ENCODE measurements around the gene NCAPD2. TPM values are rescaled to one million over a fixed set of nuclear protein-coding genes. Genes with fewer than 3 reads are reported as not detected.
A peak's percentile ranks its signal among the peaks of the same experiment; 100 is the strongest.

The NCAPD2 gene
- total RNA-seq, 2 experiments from 2014 or later: 252 to 261 TPM

DNA sequence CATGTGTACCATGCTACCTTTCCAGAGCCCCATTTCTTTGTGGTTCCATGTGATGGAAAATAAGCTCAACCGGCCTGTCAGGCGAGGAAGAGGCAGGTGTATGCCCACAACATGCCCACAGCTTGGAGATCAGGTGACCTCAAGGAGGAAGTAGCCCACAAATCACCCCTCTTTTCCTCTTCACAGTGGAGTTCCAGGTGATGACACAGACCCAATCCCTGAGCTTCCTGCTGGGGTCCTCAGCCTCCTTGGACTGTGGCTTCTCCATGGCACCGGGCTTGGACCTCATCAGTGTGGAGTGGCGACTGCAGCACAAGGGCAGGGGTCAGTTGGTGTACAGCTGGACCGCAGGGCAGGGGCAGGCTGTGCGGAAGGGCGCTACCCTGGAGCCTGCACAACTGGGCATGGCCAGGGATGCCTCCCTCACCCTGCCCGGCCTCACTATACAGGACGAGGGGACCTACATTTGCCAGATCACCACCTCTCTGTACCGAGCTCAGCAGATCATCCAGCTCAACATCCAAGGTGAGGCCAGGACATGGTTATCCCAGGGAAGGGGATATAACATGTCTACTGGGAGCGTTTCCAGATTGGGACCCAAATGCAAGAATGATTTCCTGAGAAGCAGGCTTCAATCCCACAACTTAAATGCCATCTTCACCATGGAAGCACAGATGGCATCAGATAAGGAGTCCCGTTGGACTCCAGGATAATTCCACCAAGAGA, 36.5 kb upstream of the NCAPD2 start:
- peak overlapping the region; percentile 78 for H3K27ac Mint-ChIP-seq
- H3K27me3 Mint-ChIP-seq (ENCODE audit: low read depth): no peaks in the 10 kb centered on the region
- no peaks in the 10 kb centered on the region for H3K9me3 Mint-ChIP-seq
- H3K4me3 Mint-ChIP-seq: no peak overlapping the region
- peaks cover 86% of the 10 kb centered on the region for H3K36me3 Mint-ChIP-seq (ENCODE audit: low read depth)
- H3K4me1 Mint-ChIP-seq (ENCODE audit: low read depth): peaks cover 81% of the 10 kb centered on the region
- CTCF ChIA-PET: interaction anchor here (0.6 to 1.9 kb wide), 6 partner anchors 8 to 108 kb away, joined by 3 to 9 read pairs (median 6); partner anchors contain the start of gene CD27
- no peak for DNase-seq
- intact Hi-C loops (cut with micrococcal nuclease): no loop called here

DNA sequence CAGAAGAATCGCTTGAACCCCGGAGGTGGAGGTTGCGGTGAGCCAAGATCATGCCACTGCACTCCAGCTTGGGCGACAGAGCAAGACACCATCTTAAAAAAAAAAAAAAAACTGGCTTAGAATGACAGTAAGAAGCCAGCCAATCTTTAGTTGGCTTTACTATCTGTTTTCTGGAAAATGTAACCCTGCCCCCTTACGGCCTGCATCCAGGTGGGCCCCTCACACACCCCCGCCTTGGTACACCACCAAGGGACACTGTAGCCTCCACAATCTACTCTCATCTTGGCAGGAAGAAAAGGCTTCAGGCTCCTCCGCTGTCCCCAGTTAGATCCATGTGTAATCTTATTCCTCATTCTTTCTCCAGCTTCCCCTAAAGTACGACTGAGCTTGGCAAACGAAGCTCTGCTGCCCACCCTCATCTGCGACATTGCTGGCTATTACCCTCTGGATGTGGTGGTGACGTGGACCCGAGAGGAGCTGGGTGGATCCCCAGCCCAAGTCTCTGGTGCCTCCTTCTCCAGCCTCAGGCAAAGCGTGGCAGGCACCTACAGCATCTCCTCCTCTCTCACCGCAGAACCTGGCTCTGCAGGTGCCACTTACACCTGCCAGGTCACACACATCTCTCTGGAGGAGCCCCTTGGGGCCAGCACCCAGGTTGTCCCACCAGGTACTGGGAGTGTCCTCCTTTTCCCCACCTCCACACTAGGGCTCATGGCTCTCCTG, 35.5 kb upstream of the NCAPD2 start:
- intact Hi-C loops (cut with micrococcal nuclease): no loop called here
- H3K27me3 Mint-ChIP-seq (ENCODE audit: low read depth): no peaks in the 10 kb centered on the region
- peaks cover 87% of the 10 kb centered on the region for H3K36me3 Mint-ChIP-seq (ENCODE audit: low read depth)
- H3K27ac Mint-ChIP-seq: peak overlapping the region; percentile 62
- H3K9me3 Mint-ChIP-seq: no peaks in the 10 kb centered on the region
- peaks cover 85% of the 10 kb centered on the region for H3K4me1 Mint-ChIP-seq (ENCODE audit: low read depth)
- H3K4me3 Mint-ChIP-seq: no peak overlapping the region
- no peak for DNase-seq
- CTCF ChIA-PET: interaction anchor here (0.7 to 7.9 kb wide), 6 partner anchors 13 to 80 kb away, joined by 3 to 159 read pairs (median 3); partner anchors contain the start of gene CD27

DNA sequence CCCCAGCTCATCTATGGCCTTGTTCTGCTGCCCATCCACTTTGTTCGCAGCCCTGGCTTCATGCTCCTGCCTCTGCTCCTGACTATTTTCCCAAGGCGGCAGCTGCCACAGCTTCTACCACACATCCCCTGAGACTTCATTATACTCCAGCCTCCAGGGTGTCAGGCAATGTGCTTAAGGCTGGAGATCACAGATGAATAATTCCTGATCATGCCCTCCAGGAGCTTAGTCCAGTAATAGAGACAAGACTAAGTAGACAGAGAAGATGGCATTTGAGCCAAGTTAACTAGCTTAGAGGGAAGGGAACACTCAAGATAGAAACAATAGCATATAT, 34.9 kb upstream of the NCAPD2 start:
- no peaks in the 10 kb centered on the region for H3K9me3 Mint-ChIP-seq
- peak overlapping the region; percentile 62 for H3K27ac Mint-ChIP-seq
- H3K4me1 Mint-ChIP-seq (ENCODE audit: low read depth): peaks cover 85% of the 10 kb centered on the region
- DNase-seq: no peak
- CTCF ChIA-PET: interaction anchor here (0.7 to 7.9 kb wide), 6 partner anchors 18 to 133 kb away, joined by 3 to 159 read pairs (median 3); partner anchors contain the start of gene CD27
- H3K27me3 Mint-ChIP-seq (ENCODE audit: low read depth): no peaks in the 10 kb centered on the region
- H3K4me3 Mint-ChIP-seq: no peak overlapping the region
- H3K36me3 Mint-ChIP-seq (ENCODE audit: low read depth): peaks cover 87% of the 10 kb centered on the region
- intact Hi-C loops (cut with micrococcal nuclease): no loop called here

DNA sequence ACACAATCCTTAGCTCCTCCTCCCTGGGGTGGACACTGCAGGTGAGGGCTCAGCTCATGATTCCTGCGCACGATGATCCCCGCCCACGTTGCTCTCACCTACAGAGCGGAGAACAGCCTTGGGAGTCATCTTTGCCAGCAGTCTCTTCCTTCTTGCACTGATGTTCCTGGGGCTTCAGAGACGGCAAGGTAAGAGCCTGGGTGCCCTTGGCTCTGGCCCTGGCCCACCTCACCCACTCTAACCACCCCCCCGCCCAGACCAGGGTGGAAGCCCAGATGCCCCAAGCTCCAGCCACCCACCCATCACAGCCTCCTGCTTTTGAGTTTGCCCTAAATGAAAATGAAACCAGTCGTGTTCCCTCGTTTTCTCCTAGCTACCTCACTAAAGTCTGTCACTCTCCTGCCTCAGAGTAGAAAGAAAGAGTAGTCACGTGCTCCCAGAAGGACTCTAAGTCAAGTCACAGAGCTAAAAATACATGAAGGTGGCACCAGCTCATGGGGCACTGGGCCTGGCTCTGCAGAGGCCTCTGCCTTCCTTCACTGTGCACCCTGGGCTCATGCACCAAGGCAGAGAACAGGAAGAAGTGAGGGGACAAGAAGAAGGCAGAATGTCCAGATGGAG, 33.0 kb upstream of the NCAPD2 start:
- peaks cover 85% of the 10 kb centered on the region for H3K4me1 Mint-ChIP-seq (ENCODE audit: low read depth)
- peak; percentile 57 for DNase-seq
- CTCF ChIA-PET: interaction anchor here (1.0 to 7.9 kb wide), 8 partner anchors 9 to 177 kb away, joined by 3 to 223 read pairs (median 8); partner anchors contain the start of genes CD27, TAPBPL and VAMP1
- H3K27me3 Mint-ChIP-seq (ENCODE audit: low read depth): no peaks in the 10 kb centered on the region
- peak overlapping the region; percentile 97 for H3K27ac Mint-ChIP-seq
- intact Hi-C loops (cut with micrococcal nuclease): loop anchor here (1.0 kb wide), 1 partner anchor 9 kb away; the partner anchor contains the start of gene TAPBPL
- H3K36me3 Mint-ChIP-seq (ENCODE audit: low read depth): peaks cover 87% of the 10 kb centered on the region
- peak overlapping the region; percentile 80 for H3K4me3 Mint-ChIP-seq
- H3K9me3 Mint-ChIP-seq: no peaks in the 10 kb centered on the region

DNA sequence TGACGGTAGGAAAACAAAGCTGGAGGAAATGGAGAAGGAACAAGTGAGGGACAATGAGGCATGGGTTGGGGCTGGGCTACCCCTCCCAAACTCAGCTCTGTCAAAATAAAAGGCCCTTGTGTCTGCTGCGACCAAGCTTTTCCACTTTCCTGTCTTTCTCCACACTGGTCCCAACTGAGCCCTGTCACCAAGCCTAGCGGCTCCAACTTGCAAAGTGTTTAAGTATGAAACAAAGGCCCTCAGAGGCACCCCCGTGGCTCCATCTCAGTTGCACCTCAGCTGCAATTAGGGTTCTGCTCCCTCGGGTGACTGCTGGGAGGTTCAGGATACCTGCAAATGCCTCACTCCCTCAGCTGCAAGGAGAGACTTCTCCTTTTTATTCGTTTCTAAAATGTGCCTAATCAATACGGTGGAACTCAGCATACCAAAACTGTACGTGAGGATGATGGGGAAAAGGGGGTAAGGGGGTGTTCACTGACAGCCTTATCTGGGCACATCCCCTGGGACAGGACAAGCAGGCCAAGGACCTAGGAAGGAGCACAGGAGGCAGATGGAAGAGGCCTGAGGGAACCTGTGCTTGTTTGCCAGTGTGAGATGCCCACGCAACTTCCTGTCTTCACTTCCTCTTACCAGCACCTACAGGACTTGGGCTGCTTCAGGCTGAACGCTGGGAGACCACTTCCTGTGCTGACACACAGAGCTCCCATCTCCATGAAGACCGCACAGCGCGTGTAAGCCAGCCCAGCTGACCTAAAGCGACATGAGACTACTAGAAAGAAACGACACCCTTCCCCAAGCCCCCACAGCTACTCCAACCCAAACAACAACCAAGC, 32.3 kb upstream of the NCAPD2 start:
- DNase-seq: peak; percentile 93
- peaks cover 89% of the 10 kb centered on the region for H3K4me1 Mint-ChIP-seq (ENCODE audit: low read depth)
- CTCF ChIA-PET: interaction anchor here (0.7 to 7.9 kb wide), 11 partner anchors 8 to 177 kb away, joined by 3 to 223 read pairs (median 4); partner anchors contain the start of genes CD27, TAPBPL and VAMP1
- H3K4me3 Mint-ChIP-seq: peak overlapping the region; percentile 80
- peaks cover 86% of the 10 kb centered on the region for H3K36me3 Mint-ChIP-seq (ENCODE audit: low read depth)
- H3K27ac Mint-ChIP-seq: peak overlapping the region; percentile 97
- no peaks in the 10 kb centered on the region for H3K9me3 Mint-ChIP-seq
- intact Hi-C loops (cut with micrococcal nuclease): loop anchor here (1.0 to 2.0 kb wide), 6 partner anchors 9 to 125 kb away; partner anchors contain the start of genes GAPDH, TAPBPL and VAMP1
- no peaks in the 10 kb centered on the region for H3K27me3 Mint-ChIP-seq (ENCODE audit: low read depth)

DNA sequence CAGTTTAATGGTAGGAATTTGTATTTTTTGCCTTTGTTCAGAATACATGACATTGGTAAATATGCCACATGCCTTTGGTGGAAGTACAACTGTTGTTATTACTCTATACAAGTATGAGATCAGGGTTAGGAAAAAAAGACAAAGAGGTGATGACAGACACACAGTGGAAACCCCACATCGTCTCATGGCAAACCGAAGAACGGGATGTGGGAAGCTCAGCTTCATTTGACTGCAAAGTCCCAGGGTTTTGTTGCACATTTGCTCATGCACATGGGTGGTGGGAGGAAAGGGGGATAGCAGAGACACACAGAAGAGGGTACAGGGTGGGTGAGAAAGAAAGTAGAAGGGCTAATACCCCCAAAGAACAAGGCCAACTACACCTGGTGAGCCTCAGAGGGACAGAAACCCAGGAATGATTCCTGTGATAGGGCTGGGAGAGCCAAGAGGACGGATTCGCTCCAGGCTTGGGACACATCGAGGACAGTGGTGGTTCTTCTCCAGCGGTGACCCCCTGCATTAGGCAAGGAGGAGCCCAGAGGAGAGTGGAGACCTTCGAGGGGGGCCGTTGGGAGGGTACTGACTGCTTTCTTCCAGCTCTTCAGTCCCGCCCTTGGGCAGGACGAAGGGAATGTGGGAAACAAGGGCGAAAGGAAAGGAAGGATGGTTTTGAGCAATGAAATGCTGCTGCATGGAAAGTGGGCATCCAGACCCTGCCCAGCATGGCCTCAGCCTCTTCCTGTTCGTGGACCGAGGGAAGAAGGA, 31.5 kb upstream of the NCAPD2 start:
- Mint-ChIP-seq H3K27ac (peak overlapping the region; percentile 97), H3K4me1 (ENCODE audit: low read depth) (peaks cover 89% of the 10 kb centered on the region), H3K36me3 (ENCODE audit: low read depth) (peaks cover 87% of the 10 kb centered on the region), H3K4me3 (peak overlapping the region; percentile 80), H3K9me3 (no peaks in the 10 kb centered on the region), H3K27me3 (ENCODE audit: low read depth) (no peaks in the 10 kb centered on the region)
- DNase-seq: peak; percentile 63
- CTCF ChIA-PET: interaction anchor here (0.7 to 7.9 kb wide), 8 partner anchors 10 to 178 kb away, joined by 3 to 223 read pairs (median 4); partner anchors contain the start of genes CD27 and TAPBPL
- intact Hi-C loops (cut with micrococcal nuclease): loop anchor here (1.0 to 2.0 kb wide), 5 partner anchors 8 to 126 kb away; partner anchors contain the start of genes GAPDH and VAMP1

DNA sequence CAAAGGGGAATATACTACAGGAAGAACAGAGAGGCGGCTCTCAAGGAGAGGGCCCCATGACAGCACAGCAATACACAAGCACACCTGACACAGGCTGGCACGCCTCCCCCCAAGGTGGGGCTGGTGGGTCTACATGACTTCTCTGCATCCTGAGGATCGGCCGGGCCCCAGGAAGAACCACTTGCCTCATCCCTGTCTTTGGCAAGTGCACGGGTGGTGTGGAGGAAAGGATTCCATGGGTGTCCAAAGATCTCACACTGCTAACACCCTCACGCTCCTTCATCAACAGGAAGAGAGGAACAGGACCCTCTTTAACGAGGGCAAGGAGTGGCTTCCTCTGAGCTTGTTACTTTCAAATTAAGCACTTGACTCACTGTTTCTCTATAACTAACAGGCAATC, 30.7 kb upstream of the NCAPD2 start:
- Mint-ChIP-seq H3K4me3 (peak overlapping the region; percentile 80), H3K27ac (peak overlapping the region; percentile 97), H3K4me1 (ENCODE audit: low read depth) (peaks cover 95% of the 10 kb centered on the region), H3K9me3 (no peaks in the 10 kb centered on the region), H3K27me3 (ENCODE audit: low read depth) (no peaks in the 10 kb centered on the region), H3K36me3 (ENCODE audit: low read depth) (peaks cover 90% of the 10 kb centered on the region)
- CTCF ChIA-PET: interaction anchor here (0.8 to 7.9 kb wide), 6 partner anchors 11 to 362 kb away, joined by 3 to 223 read pairs (median 15); partner anchors contain the start of genes CD27 and TAPBPL
- intact Hi-C loops (cut with micrococcal nuclease): loop anchor here (2.0 kb wide), 1 partner anchor 72 kb away; the partner anchor contains the start of gene GAPDH
- DNase-seq: peak; percentile 32

DNA sequence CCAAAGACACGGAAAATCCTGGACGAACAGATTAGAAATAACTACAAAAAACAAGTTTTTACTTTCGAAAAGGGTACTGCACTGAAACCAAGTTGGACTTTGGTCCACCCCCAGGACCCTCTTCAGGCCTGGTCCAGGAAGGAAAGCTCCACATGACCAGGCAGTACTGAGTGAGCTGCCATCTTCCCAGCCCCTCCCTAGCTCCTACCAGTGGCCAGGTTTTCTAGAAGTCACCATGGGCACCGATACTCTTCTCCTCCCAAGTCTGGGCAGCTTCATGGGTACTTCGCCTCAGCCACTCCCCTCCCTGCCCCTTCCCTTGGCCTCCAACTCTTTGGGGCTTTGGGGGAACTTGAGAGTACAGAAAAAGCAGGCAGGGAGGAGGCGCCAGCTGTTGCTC, 30.0 kb upstream of the NCAPD2 start:
- peak; percentile 7 for DNase-seq
- H3K4me3 Mint-ChIP-seq: peak overlapping the region; percentile 80
- no peaks in the 10 kb centered on the region for H3K27me3 Mint-ChIP-seq (ENCODE audit: low read depth)
- peak overlapping the region; percentile 97 for H3K27ac Mint-ChIP-seq
- CTCF ChIA-PET: interaction anchor here (0.5 to 7.9 kb wide), 7 partner anchors 12 to 471 kb away, joined by 3 to 223 read pairs (median 3); partner anchors contain the start of genes CD27 and TAPBPL
- no peaks in the 10 kb centered on the region for H3K9me3 Mint-ChIP-seq
- intact Hi-C loops (cut with micrococcal nuclease): loop anchor here (2.0 kb wide), 1 partner anchor 71 kb away; the partner anchor contains the start of gene GAPDH
- H3K4me1 Mint-ChIP-seq (ENCODE audit: low read depth): peaks cover 95% of the 10 kb centered on the region
- H3K36me3 Mint-ChIP-seq (ENCODE audit: low read depth): peaks cover 89% of the 10 kb centered on the region

DNA sequence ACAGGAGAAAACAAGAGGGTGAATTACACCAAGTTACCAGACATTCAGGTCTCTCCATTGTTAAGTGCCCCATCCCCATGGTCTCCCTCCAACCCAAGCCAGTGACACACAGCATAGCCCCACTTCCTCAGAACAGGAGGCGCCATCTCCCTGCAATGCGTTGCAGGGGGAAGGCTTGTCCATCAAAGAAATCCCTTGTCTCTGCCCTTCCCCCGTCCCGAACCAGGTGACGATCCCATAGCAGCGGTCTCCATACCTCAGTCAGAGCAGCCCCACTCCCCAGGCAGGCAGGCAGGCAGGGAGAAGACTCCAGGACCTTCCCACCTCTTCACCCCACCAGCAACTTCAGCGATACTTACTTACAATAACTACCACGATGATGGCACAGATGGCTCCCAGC, 29.4 kb upstream of the NCAPD2 start:
- DNase-seq: peak; percentile 15
- Mint-ChIP-seq H3K4me3 (peak overlapping the region; percentile 19), H3K4me1 (ENCODE audit: low read depth) (peaks cover 93% of the 10 kb centered on the region), H3K36me3 (ENCODE audit: low read depth) (peaks cover 89% of the 10 kb centered on the region), H3K27ac (peak overlapping the region; percentile 97), H3K9me3 (no peaks in the 10 kb centered on the region), H3K27me3 (ENCODE audit: low read depth) (no peaks in the 10 kb centered on the region)
- intact Hi-C loops (cut with micrococcal nuclease): no loop called here
- CTCF ChIA-PET: interaction anchor here (0.6 to 7.9 kb wide), 21 partner anchors 8 to 512 kb away, joined by 3 to 223 read pairs (median 6); partner anchors contain the start of genes CD27, TAPBPL and TNFRSF1A

DNA sequence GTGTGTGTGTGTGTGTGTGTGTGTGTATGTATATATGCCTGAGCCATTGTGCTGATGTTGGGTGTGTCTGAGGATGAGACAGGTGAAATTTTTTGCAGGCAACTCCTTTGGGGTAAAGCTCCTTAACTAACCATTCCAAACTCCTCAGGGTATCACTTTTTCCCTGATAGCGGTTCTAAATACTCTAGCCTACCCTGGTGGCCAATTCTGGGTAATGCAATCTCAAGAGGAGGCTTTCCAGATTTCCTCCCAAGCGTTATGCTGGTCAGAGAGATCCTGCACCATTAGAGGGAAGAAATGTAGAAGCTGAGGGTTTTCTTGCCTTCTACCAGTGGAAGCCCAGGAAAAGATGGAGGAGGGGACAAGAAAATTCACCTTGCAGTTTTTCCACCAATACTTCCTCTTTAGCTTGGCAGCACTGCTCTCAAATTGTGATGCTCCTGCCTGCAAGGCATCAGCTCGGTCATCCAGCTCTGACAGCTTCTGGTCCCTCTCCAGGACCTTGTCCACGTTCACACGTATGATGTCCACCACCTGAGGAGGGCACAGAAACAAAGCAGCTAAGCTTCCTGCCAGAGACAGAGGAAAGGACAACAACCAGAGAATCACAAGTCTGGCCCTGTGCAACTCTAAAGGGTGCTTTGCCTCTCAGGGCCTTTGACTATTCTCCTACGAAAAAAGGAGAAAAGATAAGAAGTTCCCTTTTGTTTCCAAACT, 28.3 kb upstream of the NCAPD2 start:
- H3K36me3 Mint-ChIP-seq (ENCODE audit: low read depth): peaks cover 82% of the 10 kb centered on the region
- peaks cover 86% of the 10 kb centered on the region for H3K4me1 Mint-ChIP-seq (ENCODE audit: low read depth)
- no peak overlapping the region for H3K4me3 Mint-ChIP-seq
- peak overlapping the region; percentile 83 for H3K27ac Mint-ChIP-seq
- intact Hi-C loops (cut with micrococcal nuclease): loop anchor here (1.0 kb wide), 1 partner anchor 42 kb away; no protein-coding TSS in a partner anchor
- H3K27me3 Mint-ChIP-seq (ENCODE audit: low read depth): no peaks in the 10 kb centered on the region
- H3K9me3 Mint-ChIP-seq: no peaks in the 10 kb centered on the region
- CTCF ChIA-PET: interaction anchor here (0.6 to 7.9 kb wide), 31 partner anchors 9 to 373 kb away, joined by 3 to 223 read pairs (median 5); partner anchors contain the start of genes CD27, TAPBPL and TNFRSF1A
- DNase-seq: peak; percentile 68
